GM21360 (cell line): ENCODE results near the gene ZNF506.
A peak's percentile ranks its signal among the peaks of the same experiment; 100 is the strongest.
"Not testable (repeated sequence)": the region's sequence is repeated elsewhere in the genome, so short reads cannot be mapped to it uniquely, and the experiment has no call there.

Experiments used
- ATAC-seq: cut with Tn5 transposase; IDR thresholded peaks from one replicate; pipeline ENCODE4 v1.9.1; 2021; ENCODE audit warnings: mild to moderate bottlenecking, moderate library complexity; ENCODE audit not compliant: unreplicated experiment

Gene ZNF506

GRCh38 chr19:19821366-19821951 is at the start of gene ZNF506:
TSS of gene ZNF506 (minus strand) at chr19:19821750. CDS start at chr19:19821603, 147 bp downstream.
- ATAC-seq: peak; percentile 81

GRCh38 chr19:19870086-19870485 is 48.5 kb upstream of the ZNF506 start:
- not testable (repeated sequence) for ATAC-seq

DNA sequence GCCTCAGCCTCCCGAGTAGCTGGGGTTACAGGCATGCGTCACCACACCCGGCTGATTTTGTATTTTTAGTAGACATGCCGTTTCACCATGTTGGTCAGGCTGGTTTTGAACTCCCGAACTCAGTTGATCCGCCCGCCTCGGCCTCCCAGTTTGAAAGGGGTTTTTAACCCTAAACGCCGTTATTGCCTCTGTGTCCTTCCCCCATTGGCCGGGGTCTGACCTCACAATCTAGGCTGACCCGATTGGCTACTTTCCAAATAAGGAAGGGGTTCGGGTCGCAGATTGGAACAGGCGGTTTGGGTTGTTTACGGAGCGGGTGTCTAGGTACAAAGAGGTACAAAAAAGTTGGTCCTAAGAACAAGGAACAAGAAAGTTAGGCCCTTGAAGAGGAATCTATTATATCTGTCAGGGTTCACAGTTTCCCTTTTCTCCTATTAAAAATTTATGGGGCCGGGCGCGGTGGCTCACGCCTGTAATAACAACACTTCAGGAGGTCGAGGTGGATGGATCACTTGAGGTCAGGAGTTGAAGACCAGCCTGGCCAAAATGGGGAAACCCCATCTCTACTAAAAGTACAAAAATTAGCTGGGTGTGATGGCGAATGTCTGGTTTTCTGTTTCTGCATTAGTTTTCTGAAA is 45.2 kb upstream of the ZNF506 start:
- no peak for ATAC-seq

DNA sequence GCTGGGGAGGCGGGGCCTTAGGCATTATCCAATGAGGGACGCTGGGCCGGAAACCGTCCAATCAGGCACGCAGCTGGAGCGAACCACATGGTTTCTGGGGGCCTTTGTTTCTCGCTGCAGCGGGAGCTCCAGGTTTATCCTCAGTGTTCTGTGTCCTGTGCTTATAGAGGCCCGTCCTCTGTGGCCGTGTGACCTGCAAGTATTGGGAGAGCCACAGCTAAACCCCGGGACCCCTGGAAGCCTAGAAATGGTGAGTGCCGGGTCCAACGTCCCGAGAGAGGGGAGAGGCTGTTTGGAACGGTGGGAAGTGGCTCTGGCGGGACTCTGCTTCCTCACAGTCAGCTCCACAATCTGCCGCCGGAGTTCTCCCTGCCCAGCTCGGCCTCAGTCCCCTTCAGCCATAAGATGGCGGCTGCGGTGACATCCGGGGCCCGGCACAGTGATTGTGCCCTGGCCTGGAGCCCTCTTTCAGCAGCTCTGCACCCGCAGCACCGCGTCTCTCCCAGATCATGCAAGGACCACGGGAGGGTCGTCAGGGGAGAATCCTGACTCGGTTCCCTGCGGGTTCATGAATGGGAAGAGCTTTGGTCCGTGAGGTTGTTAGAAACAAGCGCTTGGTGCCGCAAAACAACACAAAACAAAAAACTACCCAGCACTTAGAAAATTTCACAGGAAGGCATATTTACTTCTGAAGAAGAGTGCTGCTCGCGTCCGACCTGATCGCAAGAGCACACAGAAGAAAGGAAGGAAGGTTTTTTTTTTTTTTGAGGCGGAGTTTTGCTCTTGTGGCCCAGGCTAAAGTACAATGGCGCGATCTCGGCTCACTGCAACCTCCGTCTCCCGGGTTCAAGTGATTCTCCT is 44.4 kb upstream of the ZNF506 start, which contains the start of gene ZNF253:
Gene ZNF253 (plus strand): TSS at position 133 of the 861 bp plus-strand sequence. CDS start 115 bp downstream, at position 248.
- ATAC-seq: peak; percentile 95

GRCh38 chr19:19860756-19861390 is 39.3 kb upstream of the ZNF506 start:
- no peak for ATAC-seq

- no peak for ATAC-seq
These were observed 37.2 kb upstream of the ZNF506 start for GRCh38 chr19:19858751-19859150.

DNA sequence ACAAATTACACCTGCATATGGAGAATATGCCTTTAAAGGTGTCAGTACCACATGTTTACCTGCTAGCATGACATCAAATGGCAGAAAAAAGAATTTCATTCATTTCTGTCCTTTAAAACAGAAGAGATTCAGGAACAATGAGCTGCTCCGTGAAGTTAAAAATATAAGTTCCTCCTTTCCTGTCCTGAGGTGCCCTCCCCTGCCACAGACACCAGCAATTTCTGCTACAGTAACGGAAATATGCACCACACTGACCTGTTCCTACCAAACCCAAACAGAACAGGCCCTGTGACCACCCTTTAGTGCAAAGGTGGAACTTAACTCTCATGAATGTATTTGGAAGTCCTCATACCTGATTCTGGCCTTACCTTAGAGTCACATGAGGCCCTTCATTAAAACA is 30.2 kb upstream of the ZNF506 start:
- not testable (repeated sequence) for ATAC-seq

DNA sequence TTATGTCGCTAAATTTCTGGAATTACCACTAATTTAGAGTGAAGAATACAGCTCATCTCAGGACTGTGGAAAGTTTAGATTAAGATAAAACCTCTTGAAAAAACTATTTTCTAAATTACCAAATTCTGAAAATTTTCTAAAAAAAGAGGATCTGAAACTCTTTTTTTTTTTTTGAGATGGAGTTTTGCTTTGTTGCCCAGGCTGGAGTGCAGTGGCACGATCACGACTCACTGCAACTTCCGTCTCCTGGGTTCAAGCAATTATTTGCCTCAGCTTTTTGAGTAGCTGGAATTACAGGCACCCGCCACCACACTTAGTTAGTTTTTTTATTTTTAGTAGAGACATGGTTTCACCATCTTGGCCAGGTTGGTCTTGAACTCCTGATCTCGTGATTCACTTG is 27.5 kb upstream of the ZNF506 start:
- ATAC-seq: no peak

DNA sequence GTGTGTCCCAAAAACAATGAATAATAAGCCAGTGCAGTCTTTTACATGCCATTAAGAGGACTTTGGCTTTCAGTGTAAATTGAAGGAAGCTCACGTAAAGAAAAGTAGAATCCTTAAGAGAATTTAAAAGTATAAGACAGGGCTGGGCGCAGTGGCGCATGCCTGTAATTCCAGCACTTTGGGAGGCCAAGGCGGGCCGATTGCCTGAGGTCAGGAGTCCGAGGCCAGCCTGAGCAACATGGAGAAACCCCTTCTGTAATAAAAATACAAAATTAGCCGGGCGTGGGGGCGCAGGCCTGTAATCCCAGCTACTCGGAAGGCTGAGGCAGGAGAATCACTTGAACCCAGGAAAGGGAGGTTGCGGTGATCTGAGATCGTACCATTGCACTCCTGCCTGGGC is 26.2 kb upstream of the ZNF506 start:
- no peak for ATAC-seq

- no peak for ATAC-seq
These were observed 14.0 kb upstream of the ZNF506 start for GRCh38 chr19:19835560-19836038.

DNA sequence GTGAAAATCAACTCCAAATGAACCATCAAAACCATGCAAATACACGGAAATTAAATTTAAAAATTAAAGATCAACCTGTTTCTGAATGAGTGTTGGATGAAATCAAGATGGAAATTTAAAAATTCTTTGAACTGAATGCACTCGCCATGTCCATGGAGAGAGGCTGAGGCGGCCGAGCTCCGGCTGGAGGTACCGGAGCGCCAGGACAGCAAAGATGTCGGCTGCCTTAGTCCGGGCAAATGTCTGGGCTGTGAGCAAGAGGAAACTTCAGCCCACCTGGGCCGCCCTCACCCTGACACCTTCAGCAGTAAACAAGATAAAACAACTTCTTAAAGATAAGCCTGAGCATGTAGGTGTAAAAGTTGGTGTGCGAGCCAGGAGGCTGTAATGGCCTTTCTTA is 5.3 kb upstream of the ZNF506 start:
- no peak for ATAC-seq

GRCh38 chr19:19823916-19824315 is 2.4 kb upstream of the ZNF506 start:
- no peak for ATAC-seq

GRCh38 chr19:19821976-19822375 is 426 bp upstream of the ZNF506 start:
- ATAC-seq: not testable (repeated sequence)

DNA sequence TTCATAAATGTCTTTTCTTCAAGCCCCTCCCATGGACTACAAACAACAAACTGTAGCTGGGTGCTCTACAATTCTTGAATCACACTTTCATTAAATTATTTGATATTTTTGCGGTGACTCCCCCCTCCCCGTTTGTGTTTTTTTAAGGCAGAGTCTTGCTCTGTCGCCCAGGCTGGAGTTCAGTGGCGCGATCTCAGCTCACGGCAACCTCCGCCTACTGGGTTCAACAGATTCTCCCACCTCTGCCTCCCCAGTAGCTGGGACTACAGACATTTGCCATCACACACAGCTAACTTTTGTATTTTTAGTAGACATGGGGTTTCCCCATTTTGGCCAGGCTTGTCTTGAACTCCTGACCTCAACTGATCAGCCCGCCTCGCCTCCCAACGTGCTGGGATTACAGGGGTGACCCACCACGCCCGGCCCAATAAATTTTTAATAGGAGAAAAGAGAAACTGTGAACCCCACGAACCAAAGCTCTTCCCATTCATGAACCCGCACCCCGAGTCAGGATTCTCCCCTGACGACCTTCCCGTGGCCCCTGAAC is 703 bp downstream of the ZNF506 start:
- ATAC-seq: no peak

GRCh38 chr19:19817357-19817756 is 4.2 kb downstream of the ZNF506 start:
- no peak for ATAC-seq

DNA sequence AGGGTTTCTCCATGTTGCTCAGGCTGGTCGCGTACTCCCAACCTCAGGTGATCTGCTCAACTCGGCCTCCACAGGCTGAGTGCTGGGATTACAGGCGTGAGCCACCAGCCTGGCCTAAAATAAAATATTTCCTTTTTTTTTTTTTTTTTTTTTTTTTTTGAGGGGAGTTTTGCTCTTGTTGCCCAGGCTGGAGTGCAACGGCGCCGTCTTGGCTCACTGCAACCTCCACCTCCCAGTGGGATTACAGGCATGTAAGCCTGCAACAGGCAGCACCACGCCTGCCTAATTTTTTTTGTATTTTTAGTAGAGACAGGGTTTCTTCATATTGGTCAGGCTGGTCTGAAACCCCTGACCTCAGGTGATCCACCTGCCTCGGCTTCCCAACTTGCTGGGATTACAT is 4.9 kb downstream of the ZNF506 start:
- ATAC-seq: no peak

GRCh38 chr19:19811999-19812398 is 9.6 kb downstream of the ZNF506 start:
- ATAC-seq: not testable (repeated sequence)

- ATAC-seq: no peak
These were observed 16.1 kb downstream of the ZNF506 start for GRCh38 chr19:19805480-19805879.

DNA sequence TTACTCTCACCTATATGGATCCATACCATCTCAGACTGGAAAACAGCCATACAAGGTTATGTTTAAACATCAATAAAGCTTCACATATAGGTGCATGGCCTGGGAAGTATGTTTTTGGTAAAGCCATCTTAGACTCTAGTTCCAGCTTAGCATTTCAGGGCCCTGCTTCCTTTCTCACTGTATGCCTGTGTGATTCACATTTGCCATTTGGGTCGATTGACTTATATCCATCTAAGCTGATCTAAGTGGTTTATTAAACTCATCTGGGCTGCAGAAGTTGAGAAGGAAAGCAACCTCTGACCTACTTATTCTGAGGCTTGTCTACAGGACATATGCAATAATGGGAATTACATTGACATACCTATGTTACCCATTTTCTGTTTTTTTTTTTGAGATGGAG is 33.5 kb downstream of the ZNF506 start:
- no peak for ATAC-seq

DNA sequence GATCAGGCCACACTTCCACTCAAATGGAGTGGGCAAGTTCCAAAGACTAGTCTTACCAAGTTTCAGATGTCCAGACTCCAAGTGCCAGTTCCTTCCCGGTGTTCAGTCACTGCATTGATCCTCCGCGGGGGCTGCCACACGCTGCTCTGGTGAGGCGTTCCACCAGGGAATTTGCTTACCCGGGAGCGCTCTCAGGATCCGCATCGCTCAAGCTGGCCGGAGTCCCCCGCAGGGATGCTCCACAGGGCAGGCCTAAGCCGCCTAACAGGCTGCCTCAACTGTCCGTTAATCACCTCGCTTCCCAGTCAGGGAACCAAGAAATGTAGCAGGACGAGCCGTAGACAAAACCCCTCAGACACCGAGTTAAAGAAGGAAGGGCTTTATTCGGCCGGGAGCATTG is 36.1 kb downstream of the ZNF506 start:
- not testable (repeated sequence) for ATAC-seq

GRCh38 chr19:19782783-19783182 is 38.8 kb downstream of the ZNF506 start:
- no peak for ATAC-seq
